Neural cell (in vitro differentiated cells): ENCODE measurements around the gene AEBP1. TPM values are rescaled to one million over a fixed set of nuclear protein-coding genes. Genes with fewer than 3 reads are reported as not detected.

Experiments
- H2AFZ ChIP-seq: fragments of 200-600, 300-800 bp; sonication (generic), shearing (Covaris generic); 2 replicates; pipeline ENCODE4 v1.6.0; 2014; ENCODE audit warnings: low read depth, mild to moderate bottlenecking, antibody characterized with exemption, low read length, moderate library complexity
- H3F3A ChIP-seq: fragments of 200-600 bp; shearing (Covaris generic); 2 replicates; pipeline ENCODE4 v1.6.1; 2016; ENCODE audit warnings: mild to moderate bottlenecking, moderate library complexity, mixed read lengths, antibody characterized with exemption, low read length; ENCODE audit not compliant: insufficient read depth, poor library complexity, severe bottlenecking
- H3K27ac ChIP-seq: fragments of 200-600, 300-800 bp; sonication (generic), shearing (Covaris generic); 2 replicates; pipeline ENCODE4 v1.5.1; 2014; ENCODE audit warnings: mild to moderate bottlenecking, low read length, moderate library complexity
- H3K27me3 ChIP-seq: fragments of 300-800, 200-600 bp; sonication (generic), shearing (Covaris generic); 2 replicates; pipeline ENCODE4 v1.6.0; 2014; ENCODE audit warnings: mild to moderate bottlenecking, low read depth, low read length, moderate library complexity; ENCODE audit not compliant: insufficient read depth
- H3K36me3 ChIP-seq: fragments of 300-800, 200-600 bp; sonication (generic), shearing (Covaris generic); 2 replicates; pipeline ENCODE4 v1.5.1; 2014; ENCODE audit warnings: mild to moderate bottlenecking, antibody characterized with exemption, low read length, moderate library complexity; ENCODE audit not compliant: insufficient read depth
- H3K4me2 ChIP-seq: fragments of 300-800, 200-600 bp; sonication (generic), shearing (Covaris generic); 2 replicates; pipeline ENCODE4 v1.6.0; 2014; ENCODE audit warnings: mild to moderate bottlenecking, low read length
- H3K4me3 ChIP-seq: fragments of 300-800, 200-600 bp; sonication (generic), shearing (Covaris generic); 2 replicates; pipeline ENCODE4 v1.5.1; 2014; ENCODE audit warnings: mild to moderate bottlenecking, low read length, moderate library complexity
- H3K79me2 ChIP-seq: fragments of 200-600 bp; shearing (Covaris generic); replicated peaks from 2 replicates; pipeline ENCODE4 v1.6.0; 2014; ENCODE audit warnings: mild to moderate bottlenecking, low read length, moderate library complexity; ENCODE audit not compliant: insufficient read depth
- H3K9ac ChIP-seq: fragments of 300-800, 200-600 bp; sonication (generic), shearing (Covaris generic); 2 replicates; pipeline ENCODE4 v1.6.1; 2016; ENCODE audit warnings: mild to moderate bottlenecking, low read length, mixed read lengths
- H3K9me2 ChIP-seq: fragments of 200-600 bp; shearing (Covaris generic); 2 replicates; pipeline ENCODE4 v1.6.1; 2016; ENCODE audit warnings: mild to moderate bottlenecking, low read length, mixed read lengths; ENCODE audit not compliant: insufficient read depth
- H3K9me3 ChIP-seq: fragments of 200-600, 300-800 bp; sonication (generic), shearing (Covaris generic); 2 replicates; pipeline ENCODE4 v1.6.1; 2016; ENCODE audit warnings: mild to moderate bottlenecking, mixed run types, low read length, moderate library complexity, mixed read lengths
- H4K20me1 ChIP-seq: fragments of 200-600 bp; shearing (Covaris generic); 2 replicates; pipeline ENCODE4 v1.6.1; 2016; ENCODE audit warnings: mild to moderate bottlenecking, mixed run types; ENCODE audit not compliant: insufficient read depth
- EP300 ChIP-seq: fragments of 450-650 bp; conservative IDR thresholded peaks from 2 replicates; pipeline ENCODE4 v1.6.1; 2014; ENCODE audit warnings: antibody characterized with exemption, mild to moderate bottlenecking, moderate library complexity; ENCODE audit not compliant: poor library complexity, severe bottlenecking
- EZH2 ChIP-seq: fragments of 200-600, 300-800 bp; shearing (Covaris generic), sonication (generic); IDR thresholded peaks from 2 replicates; pipeline ENCODE4 v1.6.1; 2014; ENCODE audit warnings: antibody characterized with exemption, low read length, borderline replicate concordance, mild to moderate bottlenecking; ENCODE audit not compliant: insufficient read depth, poor library complexity, severe bottlenecking
- MXI1 ChIP-seq: fragments of 450-650 bp; conservative IDR thresholded peaks from 2 replicates; pipeline ENCODE4 v1.6.1; 2014; ENCODE audit warnings: antibody characterized with exemption, mild to moderate bottlenecking; ENCODE audit not compliant: poor library complexity, severe bottlenecking
- POLR2AphosphoS5 ChIP-seq: IDR thresholded peaks from 2 replicates; pipeline ENCODE4 v1.6.1; 2012
- RAD21 ChIP-seq: fragments of 450-650 bp; conservative IDR thresholded peaks from 2 replicates; pipeline ENCODE4 v1.6.1; 2014; ENCODE audit warnings: antibody characterized with exemption, mild to moderate bottlenecking, moderate library complexity
- SMC3 ChIP-seq: fragments of 450-650 bp; conservative IDR thresholded peaks from 2 replicates; pipeline ENCODE4 v1.6.1; 2014; ENCODE audit warnings: antibody characterized with exemption, mild to moderate bottlenecking, moderate library complexity; ENCODE audit not compliant: poor library complexity
- TAF1 ChIP-seq: IDR thresholded peaks from 2 replicates; pipeline ENCODE4 v1.6.1; 2012; ENCODE audit warnings: low read depth
- polyA plus RNA-seq: library from polyadenylated mRNA; depleted of rRNA; stranded (reverse); fragments of >200 nt; gene quantifications from 2 replicates; pipeline ENCODE4 v1.2.3, GENCODE V29; 2014
- small RNA-seq, 3 experiments: library from RNA; depleted of rRNA; stranded (forward); fragments of <200 nt; gene quantifications; one replicate each; pipeline ENCODE3, GENCODE V24; 2012
- TF ChIP-seq, protein P1 (sequence below): fragments of 450-650 bp; IDR thresholded peaks from 2 replicates; pipeline ENCODE4 v1.5.1; 2014; ENCODE audit warnings: antibody characterized with exemption, mild to moderate bottlenecking, moderate library complexity; ENCODE audit not compliant: poor library complexity, severe bottlenecking
- TF ChIP-seq, protein P2 (sequence below): IDR thresholded peaks from 2 replicates; pipeline ENCODE4 v1.6.1; 2012; ENCODE audit warnings: borderline replicate concordance

Gene AEBP1
- polyA plus RNA-seq, 1 donor from 2014 or later, result 0.30 TPM

DNA sequence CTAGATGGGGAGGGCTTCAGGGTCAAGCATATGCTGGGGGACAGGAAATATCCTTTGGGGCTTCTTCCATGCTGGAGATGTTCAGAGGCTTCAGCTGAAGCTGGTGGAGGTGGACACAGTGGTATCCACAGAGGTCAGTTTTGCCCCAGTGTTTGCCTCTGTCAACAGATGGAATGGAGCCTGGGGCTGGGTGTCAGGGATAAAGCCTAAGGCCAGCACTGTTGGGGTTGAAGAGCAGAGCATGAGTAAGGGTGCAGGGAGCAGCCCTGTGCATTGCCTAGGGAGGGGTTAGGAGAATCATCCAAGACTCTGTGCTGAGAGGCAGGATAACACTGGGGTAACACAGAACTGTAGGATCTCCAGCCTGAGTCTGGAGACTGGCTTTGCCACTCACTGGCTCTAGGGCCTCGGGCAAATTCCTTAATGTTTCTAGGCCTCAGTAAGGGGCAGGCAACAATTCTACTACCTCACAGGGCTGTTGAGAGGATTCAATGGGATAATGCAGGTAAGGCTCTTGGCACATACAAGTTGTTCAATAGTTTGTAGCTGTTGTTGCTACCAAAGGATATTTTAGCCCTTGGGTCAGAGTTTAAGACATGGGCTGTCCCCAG is 58.7 kb downstream of the AEBP1 start:
- Histone ChIP-seq H3K4me2 (no peak overlapping the region), H3F3A (no peaks in the 10 kb centered on the region), H3K79me2 (no peaks in the 10 kb centered on the region), H3K27ac (no peak overlapping the region), H3K27me3 (no peaks in the 10 kb centered on the region), H3K9ac (no peak overlapping the region), H2AFZ (no peak overlapping the region), H3K4me3 (no peak overlapping the region), H3K9me2 (no peaks in the 10 kb centered on the region), H3K9me3 (no peaks in the 10 kb centered on the region), H3K36me3 (no peaks in the 10 kb centered on the region), H4K20me1 (no peaks in the 10 kb centered on the region)
- TF ChIP-seq SMC3, result no peak
- TF ChIP-seq, protein P1, sequence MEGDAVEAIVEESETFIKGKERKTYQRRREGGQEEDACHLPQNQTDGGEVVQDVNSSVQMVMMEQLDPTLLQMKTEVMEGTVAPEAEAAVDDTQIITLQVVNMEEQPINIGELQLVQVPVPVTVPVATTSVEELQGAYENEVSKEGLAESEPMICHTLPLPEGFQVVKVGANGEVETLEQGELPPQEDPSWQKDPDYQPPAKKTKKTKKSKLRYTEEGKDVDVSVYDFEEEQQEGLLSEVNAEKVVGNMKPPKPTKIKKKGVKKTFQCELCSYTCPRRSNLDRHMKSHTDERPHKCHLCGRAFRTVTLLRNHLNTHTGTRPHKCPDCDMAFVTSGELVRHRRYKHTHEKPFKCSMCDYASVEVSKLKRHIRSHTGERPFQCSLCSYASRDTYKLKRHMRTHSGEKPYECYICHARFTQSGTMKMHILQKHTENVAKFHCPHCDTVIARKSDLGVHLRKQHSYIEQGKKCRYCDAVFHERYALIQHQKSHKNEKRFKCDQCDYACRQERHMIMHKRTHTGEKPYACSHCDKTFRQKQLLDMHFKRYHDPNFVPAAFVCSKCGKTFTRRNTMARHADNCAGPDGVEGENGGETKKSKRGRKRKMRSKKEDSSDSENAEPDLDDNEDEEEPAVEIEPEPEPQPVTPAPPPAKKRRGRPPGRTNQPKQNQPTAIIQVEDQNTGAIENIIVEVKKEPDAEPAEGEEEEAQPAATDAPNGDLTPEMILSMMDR, result no peak
- TF ChIP-seq TAF1, result no peak
- no peak for TF ChIP-seq MXI1
- no peak for TF ChIP-seq EZH2
- TF ChIP-seq RAD21, result no peak
- no peak for TF ChIP-seq POLR2AphosphoS5
- TF ChIP-seq, protein P2, sequence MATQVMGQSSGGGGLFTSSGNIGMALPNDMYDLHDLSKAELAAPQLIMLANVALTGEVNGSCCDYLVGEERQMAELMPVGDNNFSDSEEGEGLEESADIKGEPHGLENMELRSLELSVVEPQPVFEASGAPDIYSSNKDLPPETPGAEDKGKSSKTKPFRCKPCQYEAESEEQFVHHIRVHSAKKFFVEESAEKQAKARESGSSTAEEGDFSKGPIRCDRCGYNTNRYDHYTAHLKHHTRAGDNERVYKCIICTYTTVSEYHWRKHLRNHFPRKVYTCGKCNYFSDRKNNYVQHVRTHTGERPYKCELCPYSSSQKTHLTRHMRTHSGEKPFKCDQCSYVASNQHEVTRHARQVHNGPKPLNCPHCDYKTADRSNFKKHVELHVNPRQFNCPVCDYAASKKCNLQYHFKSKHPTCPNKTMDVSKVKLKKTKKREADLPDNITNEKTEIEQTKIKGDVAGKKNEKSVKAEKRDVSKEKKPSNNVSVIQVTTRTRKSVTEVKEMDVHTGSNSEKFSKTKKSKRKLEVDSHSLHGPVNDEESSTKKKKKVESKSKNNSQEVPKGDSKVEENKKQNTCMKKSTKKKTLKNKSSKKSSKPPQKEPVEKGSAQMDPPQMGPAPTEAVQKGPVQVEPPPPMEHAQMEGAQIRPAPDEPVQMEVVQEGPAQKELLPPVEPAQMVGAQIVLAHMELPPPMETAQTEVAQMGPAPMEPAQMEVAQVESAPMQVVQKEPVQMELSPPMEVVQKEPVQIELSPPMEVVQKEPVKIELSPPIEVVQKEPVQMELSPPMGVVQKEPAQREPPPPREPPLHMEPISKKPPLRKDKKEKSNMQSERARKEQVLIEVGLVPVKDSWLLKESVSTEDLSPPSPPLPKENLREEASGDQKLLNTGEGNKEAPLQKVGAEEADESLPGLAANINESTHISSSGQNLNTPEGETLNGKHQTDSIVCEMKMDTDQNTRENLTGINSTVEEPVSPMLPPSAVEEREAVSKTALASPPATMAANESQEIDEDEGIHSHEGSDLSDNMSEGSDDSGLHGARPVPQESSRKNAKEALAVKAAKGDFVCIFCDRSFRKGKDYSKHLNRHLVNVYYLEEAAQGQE, result no peak
- no peak for TF ChIP-seq EP300

DNA sequence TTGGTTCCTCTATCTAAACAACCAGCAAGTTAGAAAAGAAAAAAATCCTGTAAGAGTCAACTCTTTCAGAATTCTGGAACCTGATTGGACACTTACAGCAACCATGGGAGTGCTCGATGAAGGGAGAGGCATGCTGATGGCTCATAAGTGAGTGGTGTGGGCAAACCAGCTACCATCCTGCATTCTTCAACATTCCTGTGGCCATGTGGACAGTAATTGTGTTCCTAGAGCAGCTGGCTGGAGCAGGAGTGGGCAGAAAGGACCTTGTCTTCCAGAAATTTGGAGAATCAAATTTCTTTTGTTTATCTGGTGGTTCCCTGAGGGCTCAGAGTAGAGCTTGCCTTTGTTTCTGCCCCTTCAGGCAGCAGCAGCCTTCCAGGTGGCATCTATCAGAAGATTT is 59.4 kb downstream of the AEBP1 start:
- no peak overlapping the region for H3K27ac ChIP-seq
- TF ChIP-seq EZH2 (no peak), SMC3 (no peak)
- no peaks in the 10 kb centered on the region for H3F3A ChIP-seq
- no peaks in the 10 kb centered on the region for H3K27me3 ChIP-seq
- H3K9me3 ChIP-seq, result no peaks in the 10 kb centered on the region
- H3K36me3 ChIP-seq, result no peaks in the 10 kb centered on the region
- no peak overlapping the region for H3K9ac ChIP-seq
- no peak overlapping the region for H3K4me3 ChIP-seq
- H2AFZ ChIP-seq, result no peak overlapping the region
- no peaks in the 10 kb centered on the region for H3K9me2 ChIP-seq
- no peaks in the 10 kb centered on the region for H4K20me1 ChIP-seq
- H3K79me2 ChIP-seq, result no peaks in the 10 kb centered on the region
- no peak overlapping the region for H3K4me2 ChIP-seq

Small RNAs within 50 kb of the gene (small RNA-seq; reads per million reads assigned to genes)
- gene RNA5SP230, result 0 reads per million in 3 experiments

Other genes starting within 250 kb of the AEBP1 start
- 110 and 132 TPM in 2 replicates for gene MRPS24, start 234.8 kb upstream of the AEBP1 start, polyA plus RNA-seq
- gene URGCP, start 197.7 kb upstream of the AEBP1 start, polyA plus RNA-seq, result 43.0 and 49.6 TPM in 2 replicates
- gene UBE2D4, start 177.9 kb upstream of the AEBP1 start, polyA plus RNA-seq, result 11.2 and 17.2 TPM in 2 replicates
- gene SPDYE1, start 106.4 kb upstream of the AEBP1 start, polyA plus RNA-seq, result not detected in 2 replicates
- gene DBNL, start 59.6 kb upstream of the AEBP1 start, polyA plus RNA-seq, result 124 and 136 TPM in 2 replicates
- not detected in 2 replicates for gene PGAM2, start 38.8 kb upstream of the AEBP1 start, polyA plus RNA-seq
- 24.6 and 27.7 TPM in 2 replicates for gene POLM, start 21.8 kb upstream of the AEBP1 start, polyA plus RNA-seq
- 79.5 and 84.6 TPM in 2 replicates for gene POLD2, start 19.2 kb downstream of the AEBP1 start, polyA plus RNA-seq
- 0.76 TPM in 1 of 2 replicates, not detected in the other for gene MYL7, start 37.0 kb downstream of the AEBP1 start, polyA plus RNA-seq
- gene GCK, start 85.1 kb downstream of the AEBP1 start, polyA plus RNA-seq, result 7.4 and 9.0 TPM in 2 replicates
- gene YKT6, start 96.6 kb downstream of the AEBP1 start, polyA plus RNA-seq, result 93.4 and 114 TPM in 2 replicates
- 67.3 and 96.3 TPM in 2 replicates for gene CAMK2B, start 221.2 kb downstream of the AEBP1 start, polyA plus RNA-seq